Stimulated activated CD4-positive, alpha-beta T cell treated with anti-CD3 and anti-CD28 coated beads, TNF-alpha, amount 100 ng/mL, for 48 hours (primary cell): ENCODE results near the gene ZNF521.
"Not testable (repeated sequence)": the region's sequence is repeated elsewhere in the genome, so short reads cannot be mapped to it uniquely, and the experiment has no call there.

Experiments used
- DNase-seq, 3 donors: peaks; one replicate each; pipeline ENCODE4 v3.0.0-alpha.2; 2020; ENCODE audit warnings: low read depth in 3 of 3

Gene ZNF521

GRCh38 chr18:25033747-25034471, 318.1 kb downstream of the ZNF521 start:
- DNase-seq: no peak

GRCh38 chr18:25033175-25033574, 318.8 kb downstream of the ZNF521 start:
- DNase-seq: not testable (repeated sequence)

- no peak for DNase-seq
These were observed 322.2 kb downstream of the ZNF521 start for GRCh38 chr18:25029802-25030201.

GRCh38 chr18:25019931-25020330, 332.0 kb downstream of the ZNF521 start:
- DNase-seq: no peak

GRCh38 chr18:25019086-25019860, 332.7 kb downstream of the ZNF521 start:
- no peak for DNase-seq

GRCh38 chr18:25016666-25017065, 335.3 kb downstream of the ZNF521 start:
- no peak for DNase-seq

GRCh38 chr18:25016181-25016580, 335.8 kb downstream of the ZNF521 start:
- no peak for DNase-seq
